ENCODE results near the gene MAP1A.
"Not testable (repeated sequence)": the region's sequence is repeated elsewhere in the genome, so short reads cannot be mapped to it uniquely, and the experiment has no call there.

Gene MAP1A

DNA sequence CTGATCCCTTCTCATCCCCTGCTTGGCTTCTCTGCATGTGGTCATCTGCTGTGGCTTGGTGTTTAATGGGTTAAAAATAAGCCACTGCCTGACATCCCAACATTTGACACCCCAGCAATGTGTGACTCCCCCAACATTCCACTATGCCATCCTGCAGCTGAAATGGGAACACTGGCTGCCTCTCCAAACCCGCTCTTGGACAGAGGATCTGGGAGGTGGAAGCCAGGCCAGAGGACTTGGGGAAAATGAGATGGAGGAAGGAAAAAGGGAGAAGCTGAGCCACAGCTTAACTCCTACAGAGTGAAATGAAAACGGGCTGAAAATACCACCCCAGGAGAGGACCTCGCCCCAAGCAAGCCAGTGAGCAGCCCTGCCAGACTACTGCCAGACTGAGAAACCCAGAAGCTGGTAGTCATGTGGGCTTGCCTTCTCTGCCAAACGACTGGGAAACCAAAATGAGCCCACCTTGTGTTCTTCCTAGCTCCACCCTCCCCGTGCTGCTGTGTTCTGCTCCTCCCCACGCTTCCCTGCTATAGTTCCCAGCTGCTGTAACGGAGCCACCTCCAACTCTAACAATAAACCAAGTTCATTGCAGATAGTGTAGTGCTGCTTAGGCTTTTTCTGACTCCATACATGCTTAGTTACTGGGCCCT, 13.7 kb downstream of the MAP1A start:
- DNase-seq, result no peak

DNA sequence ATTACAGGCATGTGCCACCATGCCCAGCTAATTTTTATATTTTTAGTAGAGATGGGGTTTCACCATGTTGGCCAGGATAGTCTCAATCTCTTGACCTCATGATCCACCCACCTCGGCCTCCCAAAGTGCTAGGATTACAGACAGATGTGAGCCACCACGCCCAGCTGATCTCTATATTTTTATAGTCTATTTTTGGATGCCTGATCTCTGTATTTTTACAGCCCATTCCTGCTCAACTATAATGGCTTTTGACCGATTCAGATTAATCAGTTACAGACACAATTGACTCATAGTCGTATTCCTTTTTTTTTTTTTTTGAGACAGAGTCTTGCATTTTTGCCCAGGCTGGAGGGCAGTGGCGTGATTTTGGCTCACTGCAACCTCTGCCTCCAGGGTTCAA, 15.4 kb downstream of the MAP1A start:
- not testable (repeated sequence) for DNase-seq

DNA sequence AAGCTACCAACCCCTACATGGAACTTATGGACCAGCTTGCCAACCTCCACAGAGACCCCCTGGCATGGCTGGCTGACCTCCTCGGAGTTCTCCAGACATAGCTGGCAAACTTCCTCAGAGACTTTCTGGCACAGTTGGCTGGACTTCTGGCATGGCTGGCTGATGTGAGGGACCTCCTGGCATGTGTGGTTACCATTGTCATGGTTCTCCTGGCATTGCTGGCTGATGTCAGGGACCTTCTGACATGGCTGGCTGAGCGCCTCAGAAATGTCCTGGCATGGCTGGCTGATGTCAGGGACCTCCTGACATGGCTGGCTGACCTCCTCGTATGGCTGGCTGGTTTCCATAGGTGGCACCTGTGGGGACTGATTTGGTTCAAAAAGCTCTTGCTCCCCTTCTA, 17.5 kb downstream of the MAP1A start:
- no peak for DNase-seq

DNA sequence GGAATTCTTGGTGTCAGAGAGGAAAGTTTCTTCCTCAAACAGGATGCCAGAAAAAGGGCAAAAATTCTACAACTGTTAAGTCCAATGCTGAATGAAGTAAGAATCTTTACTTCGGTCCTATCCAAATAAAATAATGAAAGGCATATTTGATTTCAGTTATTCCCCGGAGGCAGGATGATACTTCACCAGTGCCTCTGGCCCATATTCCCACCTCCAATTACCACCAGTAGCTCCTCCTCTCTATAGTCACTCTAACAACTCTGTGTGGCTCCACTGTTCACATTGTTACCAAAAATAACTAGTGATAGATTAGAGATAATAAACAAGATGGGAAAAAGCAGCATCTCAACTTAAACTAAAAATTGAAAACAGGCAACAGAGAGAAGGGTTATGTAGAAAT, 20.7 kb downstream of the MAP1A start:
- no peak for DNase-seq

DNA sequence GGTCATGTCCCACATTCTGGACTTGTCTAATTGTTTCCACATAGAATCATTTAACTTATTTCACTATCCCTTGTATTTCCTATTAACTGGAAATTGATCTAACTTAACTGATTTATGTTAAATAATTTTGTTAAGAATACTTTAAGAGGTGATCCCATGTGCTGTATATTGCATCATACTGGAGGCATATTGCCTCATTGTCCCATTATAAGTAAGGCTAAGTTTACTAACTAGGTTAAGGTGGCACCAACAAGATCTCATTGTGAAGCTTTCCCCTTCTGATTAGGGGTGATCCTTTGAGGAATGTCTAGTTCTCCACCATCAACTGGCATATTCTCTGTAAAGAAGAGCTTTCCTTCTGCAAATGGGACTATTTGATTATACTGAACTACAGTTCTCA, 24.4 kb downstream of the MAP1A start:
- DNase-seq, result peak in 1 of 3 donors; percentile 11

DNA sequence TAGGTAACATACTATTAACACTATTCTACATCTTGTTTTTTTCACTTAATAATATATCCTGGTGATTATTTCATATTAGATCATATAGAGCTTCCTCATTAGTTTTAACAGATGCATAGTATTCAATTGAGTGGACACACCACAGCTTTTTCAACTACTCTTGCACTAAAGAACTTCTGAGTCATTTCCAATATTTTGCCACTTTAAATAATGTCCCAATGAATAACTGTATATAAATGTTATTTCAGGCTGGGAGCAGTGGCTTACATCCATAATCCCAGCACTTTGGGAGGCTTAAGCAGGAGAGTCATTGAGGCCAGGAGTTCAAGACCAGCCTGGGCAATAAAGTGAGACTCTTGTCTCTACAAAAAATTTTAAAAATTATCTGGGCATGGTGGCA, 26.9 kb downstream of the MAP1A start:
- DNase-seq, result no peak

DNA sequence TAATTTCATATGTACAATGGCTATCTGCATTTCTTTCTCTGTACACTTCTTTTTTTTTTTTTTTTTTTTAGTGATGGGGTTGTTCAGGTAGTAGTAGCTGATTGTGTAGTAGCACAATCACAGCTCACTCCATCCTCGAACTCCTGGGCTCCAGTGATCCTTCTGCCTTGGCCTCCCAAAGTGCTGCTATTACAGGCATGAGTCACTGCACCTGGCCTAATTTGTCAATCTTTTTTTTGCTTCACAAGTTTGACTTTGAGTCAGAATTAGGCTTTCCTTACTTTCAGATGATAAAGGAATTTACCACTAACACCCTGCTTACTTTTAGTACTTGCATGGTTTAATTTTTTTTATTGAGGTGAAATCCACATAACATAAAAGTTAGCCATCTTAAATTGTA, 28.0 kb downstream of the MAP1A start:
- DNase-seq, result no peak

DNA sequence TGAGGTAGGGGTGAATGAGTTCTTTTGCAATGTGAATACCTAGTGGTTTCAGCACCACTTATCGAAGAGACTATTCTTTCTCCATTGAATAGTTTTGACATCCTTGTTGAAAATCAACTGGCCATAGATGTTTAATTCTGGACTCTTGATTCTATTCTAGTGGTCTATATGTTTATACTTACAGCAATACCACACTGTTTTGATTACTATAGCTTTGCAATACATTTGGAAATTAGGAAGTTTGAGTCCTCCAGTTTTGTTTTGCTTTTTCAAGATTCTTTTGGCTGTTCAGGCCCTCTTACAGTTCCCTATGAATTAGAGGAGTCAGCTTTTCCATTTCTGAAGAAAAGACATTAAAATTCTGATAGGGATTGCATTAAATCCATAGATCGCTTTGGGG, 30.1 kb downstream of the MAP1A start:
- no peak for DNase-seq

DNA sequence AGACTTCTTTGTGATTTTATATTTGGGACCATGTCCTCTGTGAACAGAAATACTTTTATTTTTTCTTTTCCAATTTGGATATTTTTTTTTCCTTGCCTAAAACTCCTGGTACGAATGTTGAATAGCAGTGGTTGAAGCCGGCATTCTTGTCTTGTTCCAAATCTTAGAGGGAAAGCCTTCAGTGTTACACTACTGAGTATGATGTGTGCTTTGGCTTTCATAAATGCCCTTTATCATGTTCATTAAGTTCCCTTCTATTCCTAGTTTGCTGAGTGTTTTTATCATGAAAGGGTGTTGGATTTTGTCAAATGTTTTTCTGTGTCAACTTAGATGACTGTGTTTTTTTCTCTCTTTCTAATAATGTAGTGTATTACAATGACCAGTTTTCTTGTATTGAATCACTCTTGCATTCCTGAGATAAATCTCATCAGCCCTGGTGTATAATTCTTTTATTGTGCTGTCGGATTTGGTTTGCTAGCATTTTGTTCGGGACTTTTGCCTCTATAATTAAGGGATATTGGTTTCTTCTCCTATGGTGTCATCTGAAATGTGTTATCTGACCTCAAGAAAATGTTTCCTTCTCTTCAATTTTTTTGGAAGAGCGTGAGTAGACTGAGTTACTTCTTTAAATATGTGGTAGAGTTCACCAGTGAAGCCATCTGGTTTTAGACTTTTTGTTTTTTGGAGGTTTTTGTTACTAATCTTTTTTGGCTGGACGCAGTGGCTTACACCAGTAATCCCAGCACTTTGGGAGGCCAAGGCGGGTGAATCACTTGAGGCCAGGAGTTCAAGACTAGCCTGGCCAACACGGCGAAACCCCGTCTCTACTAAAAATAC, 33.3 kb downstream of the MAP1A start:
- no peak for DNase-seq

DNA sequence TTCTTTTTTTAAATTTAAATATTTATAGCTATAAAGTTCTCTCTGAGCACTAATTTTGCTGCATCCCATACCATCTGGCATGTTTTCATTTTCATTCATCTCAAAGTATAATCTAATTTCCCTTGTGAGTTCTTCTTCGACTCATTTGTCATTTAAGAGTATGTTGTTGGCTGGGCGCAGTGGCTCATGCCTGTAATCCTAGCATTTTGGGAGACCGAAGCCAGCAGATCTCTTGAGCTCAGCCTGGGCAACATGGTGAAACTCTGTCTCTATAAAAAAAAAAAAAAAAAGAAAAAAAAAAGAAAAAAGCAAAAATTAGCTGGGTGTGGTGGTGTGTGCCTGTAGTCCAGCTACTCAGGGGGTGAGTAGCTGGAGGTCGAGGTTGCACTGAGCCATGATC, 34.8 kb downstream of the MAP1A start:
- no peak for DNase-seq

DNA sequence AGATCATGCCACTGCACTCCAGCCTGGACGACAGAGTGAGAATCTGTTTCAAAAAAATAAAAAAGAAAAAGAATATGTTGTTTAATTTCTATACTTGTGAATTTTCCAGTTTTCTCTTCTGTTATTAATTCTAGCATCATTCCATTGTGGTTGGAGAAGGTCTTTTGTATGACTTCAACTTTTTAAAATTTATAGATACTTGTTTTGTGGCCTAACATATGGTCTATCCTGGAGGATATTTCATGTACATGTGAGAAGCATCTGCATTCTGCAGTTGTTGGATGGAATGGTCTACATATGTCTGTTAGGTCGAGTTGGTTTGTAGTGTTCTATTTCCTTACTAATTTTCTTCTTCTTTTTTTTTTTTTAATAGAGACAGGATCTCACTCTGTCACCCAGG, 35.6 kb downstream of the MAP1A start:
- DNase-seq, result no peak

DNA sequence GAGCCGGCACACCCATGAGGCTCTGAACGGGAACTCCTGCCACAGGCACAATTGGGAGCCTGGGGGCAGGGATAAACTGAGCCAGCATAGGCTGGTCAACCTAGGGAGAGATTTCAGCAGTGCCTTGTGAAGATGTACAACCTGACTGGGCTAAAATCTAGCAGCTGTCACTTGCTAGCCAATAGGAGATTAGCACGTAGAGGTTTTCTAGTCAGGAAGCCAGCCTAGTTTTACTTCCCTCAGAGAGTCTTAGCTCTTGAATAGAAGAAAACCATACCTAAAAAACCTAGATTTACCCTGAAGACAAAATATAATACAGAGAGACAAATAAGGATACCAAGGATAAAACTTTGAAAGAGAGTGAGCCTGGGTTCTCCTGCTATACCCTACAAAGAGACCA, 45.3 kb downstream of the MAP1A start:
- DNase-seq, result not testable (repeated sequence)

DNA sequence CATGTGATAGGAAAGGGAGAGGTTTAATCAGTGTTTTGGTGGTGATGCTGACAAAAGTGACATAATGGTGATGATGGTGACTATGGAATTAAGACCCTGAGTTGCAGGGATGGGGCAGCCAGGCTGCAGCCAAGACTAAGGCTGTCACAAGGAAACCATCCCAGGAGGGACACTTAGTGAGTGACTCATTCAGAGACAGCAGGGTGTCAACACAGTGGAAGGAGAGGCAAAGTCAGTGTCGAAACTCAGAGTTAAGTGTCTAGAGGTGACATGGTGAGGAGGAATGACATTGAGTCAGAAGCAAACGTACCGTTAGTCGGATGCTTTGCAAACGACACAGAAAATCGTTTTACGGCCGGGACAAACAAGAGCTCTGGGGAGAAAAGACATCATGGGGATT, 46.4 kb downstream of the MAP1A start:
- DNase-seq, result not testable (repeated sequence)

DNA sequence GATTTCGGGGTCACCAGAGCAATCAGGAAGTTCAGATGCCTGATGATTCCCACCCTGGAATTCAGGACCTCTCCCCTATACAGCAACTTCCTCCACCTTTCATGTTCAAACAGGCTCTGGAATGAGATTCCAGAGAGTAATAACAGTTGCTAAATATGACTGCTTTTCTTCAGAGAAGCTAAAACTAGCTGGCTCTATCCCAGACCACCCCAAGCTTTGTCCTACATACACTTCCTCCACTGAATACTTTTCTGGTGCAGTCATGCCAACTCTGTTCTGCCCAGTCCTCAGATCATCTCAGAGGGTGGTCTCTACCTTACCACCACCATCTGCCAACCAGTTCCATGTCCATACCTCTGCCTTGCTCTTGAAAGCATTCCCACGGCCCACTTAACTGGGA, 49.2 kb downstream of the MAP1A start:
- not testable (repeated sequence) for DNase-seq

DNA sequence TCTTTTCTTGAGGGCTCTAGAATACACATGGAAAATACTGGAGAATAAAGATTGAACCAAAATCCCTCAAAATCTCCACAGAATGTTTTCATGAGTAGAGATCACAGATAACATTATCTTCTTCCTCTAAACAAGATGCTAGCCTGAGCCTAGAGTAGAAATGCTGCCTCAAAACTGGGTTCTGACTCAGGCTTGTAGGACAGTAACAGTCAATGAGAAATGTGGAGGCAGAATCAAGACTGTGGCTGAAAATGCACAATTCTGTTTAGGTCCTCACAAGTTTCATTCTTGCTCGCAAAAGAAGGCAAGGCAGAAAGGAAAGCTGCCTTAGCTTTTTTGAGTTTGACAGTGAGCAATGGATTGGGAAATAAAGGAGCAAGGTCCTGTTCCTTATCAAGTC, 57.2 kb downstream of the MAP1A start:
- not testable (repeated sequence) for DNase-seq
